GM19397 (cell line): Measurements from ENCODE around the gene C2CD4C.
"Not testable (repeated sequence)": the region's sequence is repeated elsewhere in the genome, so short reads cannot be mapped to it uniquely, and the experiment has no call there.

Experiments used
- ATAC-seq: cut with Tn5 transposase; IDR thresholded peaks from one replicate; pipeline ENCODE4 v1.9.1; 2021; ENCODE audit warnings: mild to moderate bottlenecking, moderate library complexity; ENCODE audit not compliant: unreplicated experiment

The C2CD4C gene

DNA sequence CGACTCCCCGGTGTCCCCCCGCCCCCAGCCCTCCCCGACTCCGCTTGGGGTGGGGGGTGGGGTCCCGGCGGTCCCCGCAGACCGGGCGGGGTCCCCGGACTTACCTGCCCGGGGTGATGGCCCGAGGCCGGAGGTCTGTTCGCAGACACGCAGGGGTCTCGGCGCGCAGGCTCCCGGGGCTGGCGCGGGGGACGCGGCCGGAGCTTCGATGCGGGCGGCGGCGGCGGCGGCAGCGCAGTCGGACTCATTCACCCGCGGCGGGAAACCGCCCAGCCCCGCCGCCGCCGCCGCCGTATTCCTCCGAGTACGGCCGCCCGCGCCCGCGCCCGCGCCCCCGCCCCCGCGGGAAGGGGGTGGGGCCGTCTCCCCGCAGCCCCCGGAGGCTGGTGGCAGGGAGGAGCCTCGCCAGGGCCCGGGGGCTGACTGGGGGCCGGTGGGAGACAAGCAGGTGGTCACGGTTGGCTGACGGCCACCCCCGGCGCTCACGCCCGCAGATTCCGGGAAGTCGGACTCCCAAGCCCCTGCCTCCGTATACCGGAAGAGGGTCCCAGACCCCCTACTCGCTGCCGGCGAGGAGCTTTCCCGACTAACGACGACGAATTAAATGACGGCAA is at the start of gene C2CD4C:
Gene C2CD4C, minus strand, starts transcription at position 246 of the 614 bp plus-strand sequence. CDS start 786 bp downstream, outside the sequence.
- no peak for ATAC-seq

- ATAC-seq: no peak
Observed at GRCh38 chr19:458091-459042, 49.4 kb upstream of the C2CD4C start.

DNA sequence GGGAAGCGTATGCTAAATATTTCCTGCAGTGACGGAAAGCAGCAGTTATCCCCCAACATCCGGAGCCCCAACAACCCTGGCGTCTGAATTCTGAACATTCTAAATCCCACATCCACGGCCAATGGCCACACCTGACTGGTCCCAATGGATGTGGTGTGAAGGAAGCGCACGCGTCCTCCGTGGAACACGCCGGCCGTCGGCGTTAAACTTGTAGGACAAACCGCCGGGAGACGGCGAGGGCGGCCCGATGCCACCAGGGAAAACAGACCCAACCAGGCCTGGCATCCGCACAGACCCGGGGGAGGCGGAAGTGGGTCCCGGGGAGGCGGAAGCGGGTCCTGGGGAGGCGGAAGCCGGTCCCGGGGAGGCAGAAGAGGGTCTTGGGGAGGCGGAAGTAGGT is 48.7 kb upstream of the C2CD4C start:
- no peak for ATAC-seq

DNA sequence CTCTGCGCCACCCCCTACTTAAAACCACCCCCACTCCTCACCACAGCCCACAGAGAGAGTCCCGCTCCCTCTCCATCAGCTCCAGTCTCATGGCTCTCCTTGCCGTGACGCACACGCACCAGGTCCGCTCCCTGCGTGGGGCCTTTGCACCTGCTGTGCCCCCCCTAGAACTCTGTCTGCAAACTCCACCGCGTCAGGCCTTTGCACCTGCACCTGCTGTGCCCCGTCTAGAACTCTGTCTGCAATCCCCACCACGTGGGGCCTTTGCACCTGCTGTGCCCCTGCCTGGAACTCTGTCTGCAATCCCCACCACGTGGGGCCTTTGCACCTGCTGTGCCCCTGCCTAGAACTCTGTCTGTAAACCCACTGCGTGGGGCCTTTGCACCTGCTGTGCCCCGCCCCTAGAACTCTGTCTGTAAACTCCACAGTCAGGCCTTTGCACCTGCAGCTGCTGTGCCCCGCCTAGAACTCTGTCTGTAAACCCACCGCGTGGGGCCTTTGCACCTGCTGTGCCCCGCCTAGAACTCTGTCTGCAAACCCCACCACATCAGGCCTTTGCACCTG is 47.7 kb upstream of the C2CD4C start:
- ATAC-seq: no peak

- ATAC-seq: no peak
Observed at GRCh38 chr19:455851-456546, 47.1 kb upstream of the C2CD4C start.

- ATAC-seq: no peak
Observed at GRCh38 chr19:455031-455705, 46.2 kb upstream of the C2CD4C start.

DNA sequence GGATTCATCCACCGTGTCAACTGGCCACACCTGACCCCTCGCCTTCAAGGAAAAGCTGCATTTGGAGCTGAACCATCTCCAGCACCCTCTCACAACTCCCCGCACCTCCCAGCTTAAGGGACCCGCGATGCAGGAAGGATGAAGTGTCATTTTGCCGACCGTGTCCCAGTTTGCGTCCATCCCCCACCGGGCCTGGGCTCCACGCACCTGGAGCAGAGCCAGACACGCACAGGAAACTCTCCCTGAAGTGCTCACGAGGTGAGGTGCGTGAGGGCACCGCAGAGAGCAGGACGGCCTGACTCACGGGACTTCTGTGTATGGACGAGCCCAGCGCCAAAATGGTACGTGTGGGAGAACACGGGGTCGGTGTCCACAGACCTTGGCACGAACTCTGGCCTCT is 44.7 kb upstream of the C2CD4C start:
- no peak for ATAC-seq

- no peak for ATAC-seq
Observed at GRCh38 chr19:452829-453228, 43.9 kb upstream of the C2CD4C start.

GRCh38 chr19:450912-451481 is 42.0 kb upstream of the C2CD4C start:
- not testable (repeated sequence) for ATAC-seq

GRCh38 chr19:449916-450315 is 41.0 kb upstream of the C2CD4C start:
- no peak for ATAC-seq

GRCh38 chr19:447816-448560 is 39.0 kb upstream of the C2CD4C start:
- ATAC-seq: no peak

- ATAC-seq: no peak
Observed at GRCh38 chr19:447064-447426, 38.1 kb upstream of the C2CD4C start.

- ATAC-seq: no peak
Observed at GRCh38 chr19:444677-445210, 35.8 kb upstream of the C2CD4C start.

DNA sequence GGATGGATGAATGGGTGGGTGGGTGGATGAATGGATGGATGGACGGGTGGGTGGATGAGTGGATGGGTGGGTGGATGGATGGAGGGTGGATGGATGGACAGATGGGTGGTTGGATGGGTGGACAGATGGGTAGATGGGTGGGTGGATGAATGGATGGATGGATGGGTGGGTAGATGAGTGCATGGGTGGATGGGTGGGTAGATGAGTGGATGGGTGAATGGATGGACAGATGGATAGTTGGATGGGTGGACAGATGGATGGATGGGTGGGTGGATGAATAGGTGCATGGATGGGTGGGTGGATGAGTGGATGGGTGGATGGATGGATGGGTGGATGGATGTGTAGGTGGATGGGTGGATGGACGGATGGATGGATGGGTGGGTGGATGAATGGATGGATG is 34.1 kb upstream of the C2CD4C start:
- ATAC-seq: no peak

- ATAC-seq: no peak
Observed at GRCh38 chr19:442085-442484, 33.1 kb upstream of the C2CD4C start.

GRCh38 chr19:441213-441836 is 32.4 kb upstream of the C2CD4C start:
- no peak for ATAC-seq

- no peak for ATAC-seq
Observed at GRCh38 chr19:440391-441212, 31.7 kb upstream of the C2CD4C start.
